Breast epithelium (tissue), 4 donors: ENCODE results near the gene ELK4. TPM values are rescaled to one million over a fixed set of nuclear protein-coding genes. Genes with fewer than 3 reads are reported as not detected.

Experiments
- DNase-seq, 2 donors: peaks; one replicate each; pipeline ENCODE4 v3.0.0-alpha.2; 2019; ENCODE audit warnings: low spot score in 2 of 2
- H3K27ac ChIP-seq, 2 donors: fragments of 200-600 bp; sonication (generic) in 1 of 2; one replicate each; pipeline ENCODE4 v1.5.1; 2016 to 2019; ENCODE audit warnings: mild to moderate bottlenecking in 1 of 2
- H3K27me3 ChIP-seq, 2 donors: fragments of 200-600 bp; sonication (generic) in 1 of 2; one replicate each; pipeline versions ENCODE4 v1.5.1 to v1.6.0; 2017 to 2019; ENCODE audit warnings: control low read depth in 1 of 2, mild to moderate bottlenecking in 1 of 2
- H3K36me3 ChIP-seq: fragments of 200-600 bp; one replicate; pipeline ENCODE4 v1.5.1; 2019
- H3K4me1 ChIP-seq, 2 donors: fragments of 200-600 bp; sonication (generic); one replicate each; pipeline ENCODE4 v1.5.1; 2016 to 2019; ENCODE audit warnings: control low read depth in 1 of 2
- H3K4me3 ChIP-seq, 3 donors: fragments of 200-600 bp; sonication (generic); 1 replicate in 2 of 3; 2 replicates in 1 of 3; pipeline ENCODE4 v1.5.1; 2016 to 2019; ENCODE audit warnings: mild to moderate bottlenecking in 3 of 3, moderate library complexity in 2 of 3
- H3K9me3 ChIP-seq, 2 donors: fragments of 200-600 bp; sonication (generic) in 1 of 2; one replicate each; pipeline ENCODE4 v1.5.1; 2016 to 2019; ENCODE audit warnings: control low read depth in 1 of 2
- POLR2A ChIP-seq: fragments of 450-650 bp; IDR thresholded peaks from one replicate; pipeline ENCODE4 v1.6.1; 2016; ENCODE audit warnings: antibody characterized with exemption, mild to moderate bottlenecking, moderate library complexity
- POLR2AphosphoS5 ChIP-seq, 3 donors: sonication (generic); formaldehyde crosslinking; IDR thresholded peaks; one replicate each; pipeline ENCODE4 v1.6.1; 2017; ENCODE audit warnings: antibody characterized with exemption in 3 of 3
- intact Hi-C: fragments of 100-400 bp; cut with DNase I; formaldehyde crosslinking; loops from one replicate; pipeline ENCODE4 v1.15.1; 2023; ENCODE audit warnings: low total_unique reads
- total RNA-seq, 3 donors: library from RNA; depleted of rRNA; stranded (reverse); fragments of >200 nt; gene quantifications; one replicate each; pipeline ENCODE4 v1.1.0, GENCODE V29; 2016
- TF ChIP-seq, protein P1 (sequence below), 3 donors: fragments of 450-650 bp; IDR thresholded peaks; one replicate each; pipeline ENCODE4 v1.5.1; 2016 to 2017; ENCODE audit warnings: antibody characterized with exemption in 3 of 3, mild to moderate bottlenecking in 3 of 3, moderate library complexity in 3 of 3

The ELK4 gene
- total RNA-seq, 3 donors from 2014 or later: 22.6 to 32.5 (median 26.5) TPM

DNA sequence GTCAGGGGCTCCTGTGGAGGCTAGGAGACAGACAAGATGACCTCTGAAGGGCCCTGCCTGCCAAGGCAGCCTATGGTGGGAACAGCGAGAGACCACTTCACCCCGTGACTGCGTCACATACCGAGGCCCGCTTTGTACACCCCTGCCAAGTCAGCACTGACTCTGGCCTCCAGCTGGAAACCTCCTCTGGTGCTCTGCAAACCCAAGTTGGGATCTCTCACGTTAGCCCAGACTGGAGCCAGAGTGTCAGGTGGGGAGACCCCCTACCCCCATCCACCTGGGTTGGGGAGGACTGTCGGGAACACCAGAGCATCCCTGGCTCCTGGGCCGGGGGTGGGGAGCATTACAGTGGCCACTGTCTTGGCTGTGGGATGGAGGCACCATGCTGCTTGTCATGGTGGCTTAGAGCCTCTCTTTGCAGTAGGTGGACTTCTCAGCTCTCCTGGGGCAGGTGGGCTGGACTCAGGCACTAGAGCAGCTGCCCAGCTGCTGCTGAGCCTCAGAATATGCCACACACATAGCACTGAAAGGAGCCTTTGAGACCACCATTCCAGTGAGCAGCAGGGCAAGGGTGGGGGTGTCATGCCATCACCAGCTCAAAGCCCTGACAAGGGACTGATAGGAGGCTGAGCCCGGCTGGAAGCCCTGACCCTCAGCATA is 50.4 kb downstream of the ELK4 start:
- no peak overlapping the region for H3K4me3 ChIP-seq
- H3K36me3 ChIP-seq: no peaks in the 10 kb centered on the region
- intact Hi-C loops: no loop called here
- no peaks in the 10 kb centered on the region for H3K4me1 ChIP-seq
- no peak for DNase-seq
- H3K27me3 ChIP-seq: no peaks in the 10 kb centered on the region
- peak overlapping the region in 1 of 2 donors; percentile 32 for H3K27ac ChIP-seq
- no peaks in the 10 kb centered on the region for H3K9me3 ChIP-seq
- TF ChIP-seq POLR2A: no peak
- no peak for TF ChIP-seq POLR2AphosphoS5 (IDR thresholded peaks at IDR 0.05)
- TF ChIP-seq, protein P1, sequence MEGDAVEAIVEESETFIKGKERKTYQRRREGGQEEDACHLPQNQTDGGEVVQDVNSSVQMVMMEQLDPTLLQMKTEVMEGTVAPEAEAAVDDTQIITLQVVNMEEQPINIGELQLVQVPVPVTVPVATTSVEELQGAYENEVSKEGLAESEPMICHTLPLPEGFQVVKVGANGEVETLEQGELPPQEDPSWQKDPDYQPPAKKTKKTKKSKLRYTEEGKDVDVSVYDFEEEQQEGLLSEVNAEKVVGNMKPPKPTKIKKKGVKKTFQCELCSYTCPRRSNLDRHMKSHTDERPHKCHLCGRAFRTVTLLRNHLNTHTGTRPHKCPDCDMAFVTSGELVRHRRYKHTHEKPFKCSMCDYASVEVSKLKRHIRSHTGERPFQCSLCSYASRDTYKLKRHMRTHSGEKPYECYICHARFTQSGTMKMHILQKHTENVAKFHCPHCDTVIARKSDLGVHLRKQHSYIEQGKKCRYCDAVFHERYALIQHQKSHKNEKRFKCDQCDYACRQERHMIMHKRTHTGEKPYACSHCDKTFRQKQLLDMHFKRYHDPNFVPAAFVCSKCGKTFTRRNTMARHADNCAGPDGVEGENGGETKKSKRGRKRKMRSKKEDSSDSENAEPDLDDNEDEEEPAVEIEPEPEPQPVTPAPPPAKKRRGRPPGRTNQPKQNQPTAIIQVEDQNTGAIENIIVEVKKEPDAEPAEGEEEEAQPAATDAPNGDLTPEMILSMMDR (IDR thresholded peaks at IDR 0.05): no peak

DNA sequence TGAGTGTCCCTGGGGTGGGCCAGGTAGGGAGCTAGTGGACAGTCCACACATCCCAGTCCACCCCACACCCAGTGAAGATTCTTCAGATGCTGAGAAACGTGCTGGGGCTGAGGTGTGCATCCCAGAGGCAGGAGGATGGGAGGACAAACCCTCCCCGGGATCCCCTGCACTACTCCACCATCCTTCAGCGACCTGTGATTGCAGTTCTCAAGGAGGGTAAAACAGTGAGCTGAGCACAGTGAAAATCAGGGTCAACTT is 51.0 kb downstream of the ELK4 start:
- intact Hi-C loops: no loop called here
- DNase-seq: no peak
- TF ChIP-seq, protein P1 (IDR thresholded peaks at IDR 0.05): no peak
- no peak for TF ChIP-seq POLR2A
- no peak for TF ChIP-seq POLR2AphosphoS5 (IDR thresholded peaks at IDR 0.05)
- Histone ChIP-seq H3K4me3 (no peak overlapping the region), H3K27ac (no peak overlapping the region), H3K4me1 (no peaks in the 10 kb centered on the region), H3K36me3 (no peaks in the 10 kb centered on the region), H3K9me3 (no peaks in the 10 kb centered on the region), H3K27me3 (no peaks in the 10 kb centered on the region)

DNA sequence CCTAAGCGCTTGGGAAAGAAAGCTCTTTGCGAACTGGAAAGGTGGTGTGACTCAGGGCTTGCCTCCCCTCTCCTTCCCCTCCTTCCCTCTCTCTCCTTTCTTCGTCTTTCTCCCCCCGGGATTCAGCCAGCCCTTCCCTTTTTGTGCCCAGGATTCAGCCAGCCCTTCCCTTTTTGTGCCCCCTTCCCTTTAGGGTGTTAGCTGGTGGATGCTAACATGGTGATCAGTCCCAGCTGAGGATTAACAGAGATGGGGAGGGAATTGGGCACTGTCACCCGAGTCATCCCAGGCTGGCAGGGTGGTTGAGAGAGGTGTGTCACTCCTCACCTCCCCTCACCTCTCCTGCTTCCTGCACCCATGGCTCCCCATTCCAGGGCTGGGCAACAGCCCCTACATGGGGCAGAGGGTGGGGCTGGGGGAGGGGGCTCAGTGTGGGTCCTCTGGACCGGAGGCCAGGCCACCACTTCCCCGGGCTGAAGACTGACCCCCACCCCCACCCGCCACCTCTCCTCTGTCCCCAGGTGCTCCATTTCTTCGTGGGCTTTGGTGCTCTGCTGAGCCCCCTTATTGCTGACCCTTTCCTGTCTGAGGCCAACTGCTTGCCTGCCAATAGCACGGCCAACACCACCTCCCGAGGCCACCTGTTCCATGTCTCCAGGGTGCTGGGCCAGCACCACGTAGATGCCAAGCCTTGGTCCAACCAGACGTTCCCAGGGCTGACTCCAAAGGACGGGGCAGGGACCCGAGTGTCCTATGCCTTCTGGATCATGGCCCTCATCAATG is 51.5 kb downstream of the ELK4 start:
- Histone ChIP-seq H3K36me3 (no peaks in the 10 kb centered on the region), H3K27ac (no peak overlapping the region), H3K27me3 (no peaks in the 10 kb centered on the region), H3K4me3 (no peak overlapping the region), H3K9me3 (no peaks in the 10 kb centered on the region), H3K4me1 (no peaks in the 10 kb centered on the region)
- intact Hi-C loops: no loop called here
- TF ChIP-seq POLR2AphosphoS5 (IDR thresholded peaks at IDR 0.05) (no peak), POLR2A (no peak)
- TF ChIP-seq, protein P1 (IDR thresholded peaks at IDR 0.05): no peak
- no peak for DNase-seq

DNA sequence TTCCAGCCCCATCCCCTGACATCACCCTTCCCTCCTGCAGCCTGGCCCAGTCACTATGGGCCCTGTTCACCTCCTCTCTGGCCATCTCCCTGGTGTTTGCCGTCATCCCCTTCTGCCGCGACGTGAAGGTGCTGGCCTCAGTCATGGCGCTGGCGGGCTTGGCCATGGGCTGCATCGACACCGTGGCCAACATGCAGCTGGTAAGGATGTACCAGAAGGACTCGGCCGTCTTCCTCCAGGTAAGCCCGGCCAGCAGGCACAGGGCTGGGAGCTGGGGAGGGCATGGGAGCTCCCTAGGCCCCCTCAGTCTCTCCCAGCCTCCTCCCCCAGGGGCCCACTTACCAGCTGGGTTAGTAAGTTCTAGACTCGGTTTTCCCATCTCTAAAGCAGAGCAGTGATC is 52.1 kb downstream of the ELK4 start:
- Histone ChIP-seq H3K4me3 (no peak overlapping the region), H3K9me3 (no peaks in the 10 kb centered on the region), H3K4me1 (no peaks in the 10 kb centered on the region), H3K36me3 (no peaks in the 10 kb centered on the region), H3K27me3 (no peaks in the 10 kb centered on the region), H3K27ac (no peak overlapping the region)
- intact Hi-C loops: loop anchor here (1.0 kb wide), 1 partner anchor 23 kb away; no protein-coding TSS in a partner anchor
- no peak for TF ChIP-seq POLR2AphosphoS5 (IDR thresholded peaks at IDR 0.05)
- TF ChIP-seq POLR2A: no peak
- TF ChIP-seq, protein P1 (IDR thresholded peaks at IDR 0.05): no peak
- DNase-seq: no peak
